GM23248 (cell line): ENCODE measurements around the gene PRDM10. TPM values are rescaled to one million over a fixed set of nuclear protein-coding genes. Genes with fewer than 3 reads are reported as not detected.
"Not testable (repeated sequence)": the region's sequence is repeated elsewhere in the genome, so short reads cannot be mapped to it uniquely, and the experiment has no call there.

Source experiments
- DNase-seq: peaks from one replicate; pipeline ENCODE4 v3.0.0-alpha.2; 2015
- H2AFZ ChIP-seq: fragments of 200-600 bp; sonication (generic); 2 replicates; pipeline ENCODE4 v1.6.1; 2016; ENCODE audit warnings: antibody characterized with exemption
- H3F3A ChIP-seq: fragments of 200-600 bp; sonication (generic); 2 replicates; pipeline ENCODE4 v1.6.1; 2016; ENCODE audit warnings: mild to moderate bottlenecking, antibody characterized with exemption, mixed run types; ENCODE audit not compliant: insufficient read depth
- H3K27ac ChIP-seq: fragments of 200-600 bp; sonication (generic); 2 replicates; pipeline ENCODE4 v1.5.1; 2016; ENCODE audit warnings: mild to moderate bottlenecking
- H3K27me3 ChIP-seq: fragments of 200-600 bp; sonication (generic); replicated peaks from 2 replicates; pipeline ENCODE4 v1.6.1; 2016; ENCODE audit warnings: mild to moderate bottlenecking; ENCODE audit not compliant: insufficient read depth
- H3K36me3 ChIP-seq: fragments of 200-600 bp; sonication (generic); 2 replicates; pipeline ENCODE4 v1.6.1; 2016; ENCODE audit warnings: low read depth, mild to moderate bottlenecking
- H3K4me1 ChIP-seq: fragments of 200-600 bp; sonication (generic); 2 replicates; pipeline ENCODE4 v1.6.1; 2016; ENCODE audit warnings: mild to moderate bottlenecking; ENCODE audit not compliant: insufficient read depth
- H3K4me2 ChIP-seq: fragments of 200-600 bp; sonication (generic); one replicate; pipeline ENCODE4 v1.6.1; 2016; ENCODE audit warnings: mild to moderate bottlenecking; ENCODE audit not compliant: unreplicated experiment
- H3K4me3 ChIP-seq: fragments of 200-600 bp; sonication (generic); 2 replicates; pipeline ENCODE4 v1.5.1; 2016; ENCODE audit warnings: mild to moderate bottlenecking
- H3K79me2 ChIP-seq: fragments of 200-600 bp; sonication (generic); 2 replicates; pipeline ENCODE4 v1.6.1; 2016; ENCODE audit warnings: mild to moderate bottlenecking; ENCODE audit not compliant: insufficient read depth
- H3K9ac ChIP-seq: fragments of 200-600 bp; sonication (generic); 2 replicates; pipeline ENCODE4 v1.6.1; 2016; ENCODE audit warnings: mild to moderate bottlenecking
- H3K9me2 ChIP-seq: fragments of 200-600 bp; sonication (generic); 2 replicates; pipeline ENCODE4 v1.6.1; 2016; ENCODE audit warnings: mixed run types, mild to moderate bottlenecking, moderate library complexity; ENCODE audit not compliant: insufficient read depth
- H3K9me3 ChIP-seq: fragments of 200-600 bp; sonication (generic); one replicate; pipeline ENCODE4 v1.6.1; 2017; ENCODE audit warnings: low read depth
- H4K20me1 ChIP-seq: fragments of 200-600 bp; sonication (generic); 2 replicates; pipeline ENCODE4 v1.6.0; 2016; ENCODE audit not compliant: insufficient read depth
- EZH2 ChIP-seq: fragments of 200-600 bp; sonication (generic); IDR thresholded peaks from 2 replicates; pipeline ENCODE4 v1.6.1; 2018; ENCODE audit warnings: antibody characterized with exemption, mild to moderate bottlenecking; ENCODE audit not compliant: insufficient read depth, poor library complexity, severe bottlenecking
- EZH2phosphoT487 ChIP-seq: fragments of 200-600 bp; sonication (generic); IDR thresholded peaks from 2 replicates; pipeline ENCODE4 v1.6.1; 2018; ENCODE audit warnings: antibody characterized with exemption, moderate library complexity, mild to moderate bottlenecking, low read depth; ENCODE audit not compliant: insufficient read depth
- WGBS, 2 experiments: methylation state at CpG; one replicate each; pipeline ENCODE4 v1.1.6; 2015 to 2017; ENCODE audit warnings: low lambda C conversion rate in 2 of 2, low coverage in 1 of 2; ENCODE audit errors: missing lambda C conversion rate in 2 of 2; 5-methylcytosine and 5-hydroxymethylcytosine counted together
- in situ Hi-C: fragments of 300-500 bp; cut with MboI; formaldehyde crosslinking; loops from 2 replicates; pipeline ENCODE4 v1.15.0; 2020
- polyA plus RNA-seq: library from polyadenylated mRNA; unstranded; fragments of >200 nt; fragmentation: Nextera tagmentation; extraction: Ambion mirVana; gene quantifications from 2 replicates; pipeline ENCODE4 v1.2.1, GENCODE V29; 2016
- total RNA-seq: library from RNA; depleted of rRNA; stranded (reverse); fragments of >200 nt; shearing (Covaris generic); gene quantifications from 2 replicates; pipeline ENCODE4 v1.2.3, GENCODE V29; 2014

PRDM10 gene
- total and polyA plus RNA-seq, 2 experiments from 2014 or later, result 2.9 to 4.6 TPM

DNA sequence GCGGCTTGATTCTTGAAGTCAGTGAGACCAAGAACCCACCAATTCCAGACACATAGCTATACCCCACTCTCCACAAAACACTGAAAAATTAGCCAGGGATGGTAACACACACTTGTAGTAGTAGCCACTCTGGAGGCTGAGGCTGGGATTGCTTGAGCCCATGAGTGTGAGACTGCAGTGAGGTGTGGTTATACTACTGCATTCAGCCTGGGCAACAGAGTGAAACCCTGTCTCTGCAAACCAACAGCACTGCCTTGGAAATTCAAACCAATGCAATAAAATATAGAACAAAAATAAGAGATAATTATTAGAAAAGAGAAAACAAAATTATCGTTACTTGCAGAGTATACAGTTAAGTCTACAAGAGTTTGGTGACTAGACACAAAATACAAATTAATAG is 20.2 kb upstream of the PRDM10 start:
- TF ChIP-seq EZH2, result no peak
- no peak for TF ChIP-seq EZH2phosphoT487
- H3K36me3 ChIP-seq, result no peaks in the 10 kb centered on the region
- H3K27me3 ChIP-seq, result no peaks in the 10 kb centered on the region
- no peaks in the 10 kb centered on the region for H4K20me1 ChIP-seq
- H2AFZ ChIP-seq, result no peak overlapping the region
- in situ Hi-C loops, result no loop called here
- 80 to 89% methylated on average over 2 of the region's 2 CpGs for WGBS, 2 experiments
- H3K9me3 ChIP-seq, result no peaks in the 10 kb centered on the region
- no peak overlapping the region for H3K4me2 ChIP-seq
- H3K9ac ChIP-seq, result no peak overlapping the region
- H3K9me2 ChIP-seq, result no peaks in the 10 kb centered on the region
- no peak overlapping the region for H3K4me3 ChIP-seq
- peak; percentile 20 for DNase-seq
- H3K27ac ChIP-seq, result no peak overlapping the region; the same call in 1 of the 2 replicates
- peaks cover 21% of the 10 kb centered on the region for H3K4me1 ChIP-seq
- no peaks in the 10 kb centered on the region for H3K79me2 ChIP-seq
- peaks cover 23% of the 10 kb centered on the region for H3F3A ChIP-seq

DNA sequence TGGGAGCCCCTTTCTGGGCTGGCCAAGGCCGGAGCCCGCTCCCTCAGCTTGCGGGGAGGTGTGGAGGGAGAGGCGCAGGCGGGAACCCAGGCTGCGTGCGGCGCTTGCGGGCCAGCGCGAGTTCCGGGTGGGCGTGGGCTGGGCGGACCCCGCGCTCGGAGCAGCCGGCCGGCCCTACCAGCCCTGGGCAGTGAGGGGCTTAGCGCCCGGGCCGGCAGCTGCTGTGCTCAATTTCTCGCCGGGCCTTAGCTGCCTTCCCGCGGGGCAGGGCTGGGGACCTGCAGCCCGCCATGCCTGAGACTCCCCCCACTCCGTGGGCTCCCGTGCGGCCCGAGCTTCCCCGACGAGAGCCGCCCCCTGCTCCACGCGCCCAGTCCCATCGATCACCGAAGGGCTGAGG is 19.0 kb upstream of the PRDM10 start:
- DNase-seq, result not testable (repeated sequence)

DNA sequence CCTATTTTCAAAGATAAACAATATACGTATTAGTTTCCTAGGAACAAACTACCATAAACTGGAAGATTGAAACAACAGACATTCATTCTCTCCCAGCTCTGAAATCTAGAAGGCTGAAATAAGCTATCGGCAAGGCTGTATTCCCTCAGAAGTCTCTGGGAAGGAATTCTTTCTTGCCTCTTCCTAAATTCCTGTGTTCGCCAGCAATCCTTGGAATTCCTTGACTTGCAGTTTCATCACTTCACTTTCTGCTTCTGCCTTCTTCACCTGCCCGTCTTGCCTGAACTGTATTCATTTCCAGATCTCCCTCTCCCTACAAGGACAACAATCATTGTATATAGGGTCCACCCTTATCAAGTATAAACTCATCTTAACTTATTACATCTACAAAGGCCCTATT is 17.7 kb upstream of the PRDM10 start:
- Histone ChIP-seq H3K4me2 (no peak overlapping the region), H3K4me1 (peaks cover 22% of the 10 kb centered on the region), H2AFZ (no peak overlapping the region), H3K36me3 (no peaks in the 10 kb centered on the region), H3K79me2 (no peaks in the 10 kb centered on the region), H3K4me3 (no peak overlapping the region), H3K27ac (no peak overlapping the region), H3K27me3 (no peaks in the 10 kb centered on the region), H4K20me1 (no peaks in the 10 kb centered on the region), H3K9me2 (no peaks in the 10 kb centered on the region), H3K9ac (no peak overlapping the region), H3F3A (peaks cover 28% of the 10 kb centered on the region), H3K9me3 (no peaks in the 10 kb centered on the region)
- TF ChIP-seq EZH2phosphoT487, result no peak
- no peak for TF ChIP-seq EZH2
- in situ Hi-C loops, result no loop called here
- no peak for DNase-seq
- 84 to 86% methylated on average over 4 of the region's 4 CpGs for WGBS, 2 experiments

More for the DNA sequence above, 19.0 kb upstream of the PRDM10 start:
- in situ Hi-C loops, H3K9me2 ChIP-seq, H4K20me1 ChIP-seq, H3K9ac ChIP-seq, H3K4me3 ChIP-seq, H3K27ac ChIP-seq, H3K36me3 ChIP-seq, H3K9me3 ChIP-seq, H2AFZ ChIP-seq, H3K27me3 ChIP-seq, H3K4me2 ChIP-seq, H3K79me2 ChIP-seq: not testable (repeated sequence)
- Histone ChIP-seq H3K4me1 (peaks cover 21% of the 10 kb centered on the region), H3F3A (peaks cover 23% of the 10 kb centered on the region)
- WGBS, 2 experiments, result 96 to 98% methylated on average over 23 to 38 of the region's 38 CpGs

DNA sequence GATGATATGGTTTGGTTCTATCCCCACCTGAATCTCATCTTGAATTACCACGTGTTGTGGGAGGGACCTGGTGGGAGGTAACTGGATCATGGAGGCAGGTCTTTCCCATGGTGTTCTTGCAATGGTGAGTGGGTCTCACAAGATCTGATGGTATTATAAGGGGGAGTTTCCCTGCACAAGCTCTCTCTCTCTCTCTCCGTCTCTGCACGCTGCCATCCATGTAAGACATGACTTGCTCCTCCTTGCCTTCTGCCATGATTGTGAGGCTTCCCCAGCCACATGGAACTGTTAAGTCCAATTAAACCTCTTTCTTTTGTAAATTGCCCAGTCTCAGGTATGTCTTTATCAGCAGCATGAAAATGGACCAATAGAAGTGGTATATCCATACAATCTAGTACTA is 13.2 kb upstream of the PRDM10 start:
- in situ Hi-C loops, result not testable (repeated sequence)
- 71 to 73% methylated on average over 3 of the region's 3 CpGs for WGBS, 2 experiments

DNA sequence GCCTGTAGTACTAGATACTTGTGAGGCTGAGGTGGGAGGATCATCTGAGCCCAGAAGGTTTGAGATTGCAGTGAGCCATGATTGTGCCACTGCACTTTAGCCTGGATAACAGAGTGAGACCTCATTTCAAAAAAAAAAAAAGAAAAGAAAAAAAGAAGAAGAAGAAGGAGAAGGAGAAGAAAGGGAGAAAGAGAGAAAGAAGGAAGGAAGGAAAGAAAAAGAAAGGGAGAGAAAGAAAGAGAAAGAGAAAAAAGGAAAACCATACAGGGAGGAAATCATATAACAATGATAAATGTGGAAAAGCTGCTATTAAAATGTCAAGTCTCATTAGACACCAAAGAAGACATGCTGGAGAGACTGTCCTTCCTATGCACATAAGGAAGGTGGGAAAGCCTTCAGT is 5.7 kb upstream of the PRDM10 start:
- Histone ChIP-seq H3K9me2 (no peaks in the 10 kb centered on the region), H3K4me1 (peaks cover 5% of the 10 kb centered on the region), H3K27me3 (no peaks in the 10 kb centered on the region), H4K20me1 (no peaks in the 10 kb centered on the region), H3K4me3 (no peak overlapping the region), H3K9me3 (no peaks in the 10 kb centered on the region), H3K9ac (no peak overlapping the region), H3K27ac (no peak overlapping the region), H2AFZ (no peak overlapping the region), H3K36me3 (no peaks in the 10 kb centered on the region), H3K79me2 (no peaks in the 10 kb centered on the region), H3F3A (peaks cover 7% of the 10 kb centered on the region), H3K4me2 (no peak overlapping the region)
- in situ Hi-C loops, result no loop called here
- TF ChIP-seq EZH2phosphoT487 (no peak), EZH2 (no peak)
- no peak for DNase-seq

More for the DNA sequence above, 13.2 kb upstream of the PRDM10 start:
- not testable (repeated sequence) for H3K4me3 ChIP-seq, DNase-seq, H3K27ac ChIP-seq, H3K9ac ChIP-seq, H3K9me3 ChIP-seq, H3K36me3 ChIP-seq, H4K20me1 ChIP-seq, H3K79me2 ChIP-seq, H2AFZ ChIP-seq, H3K27me3 ChIP-seq, H3K4me2 ChIP-seq, H3K9me2 ChIP-seq
- Histone ChIP-seq H3K4me1 (peaks cover 15% of the 10 kb centered on the region), H3F3A (peaks cover 22% of the 10 kb centered on the region)
